Liver (tissue), 3 donors: ENCODE measurements around the gene FADS6.

Experiments
- CTCF ChIP-seq: fragments of 150-350 bp; IDR thresholded peaks from 2 replicates; pipeline ENCODE4 v1.5.1; 2017; ENCODE audit warnings: improper control_type of control experiment, low read depth, low read length; ENCODE audit not compliant: missing input control
- JUND ChIP-seq, 2 donors: IDR thresholded peaks; 2 replicates each; pipeline ENCODE4 v1.6.1; 2016; ENCODE audit warnings: antibody characterized with exemption in 2 of 2
- MAX ChIP-seq: IDR thresholded peaks from 2 replicates; pipeline ENCODE4 v1.6.1; 2016; ENCODE audit warnings: antibody characterized with exemption
- donor health status: healthy.
- donor health status: healthy.

GRCh38 chr17:74900208-74900607, 6.8 kb upstream of the FADS6 start:
- TF ChIP-seq JUND (IDR thresholded peaks at IDR 0.05) (no peak), MAX (no peak), CTCF (no peak)
